HFFc6 (cell line): ENCODE data around the gene PLD5. TPM values are rescaled to one million over a fixed set of nuclear protein-coding genes. Genes with fewer than 3 reads are reported as not detected.

Experiments
- DNase-seq: peaks from one replicate; pipeline ENCODE4 v3.0.0-alpha.2; 2018
- H3K27ac Mint-ChIP-seq: 2 replicates; pipeline ENCODE4 v1.8.0; 2020; ENCODE audit warnings: mild to moderate bottlenecking, mixed read lengths
- H3K27me3 Mint-ChIP-seq: 2 replicates; pipeline ENCODE4 v1.8.0; 2021; ENCODE audit warnings: mild to moderate bottlenecking, moderate library complexity, mixed read lengths; ENCODE audit not compliant: insufficient read depth
- H3K36me3 Mint-ChIP-seq: 2 replicates; pipeline ENCODE4 v1.8.0; 2021; ENCODE audit warnings: low read depth, mixed read lengths
- H3K4me1 Mint-ChIP-seq: 2 replicates; pipeline ENCODE4 v1.8.0; 2020; ENCODE audit warnings: low read depth, mixed read lengths
- H3K4me3 Mint-ChIP-seq: 2 replicates; pipeline ENCODE4 v1.8.0; 2020; ENCODE audit warnings: mild to moderate bottlenecking, moderate library complexity, mixed read lengths
- H3K9me3 Mint-ChIP-seq: 2 replicates; pipeline ENCODE4 v1.8.0; 2020; ENCODE audit warnings: mild to moderate bottlenecking, mixed read lengths
- CTCF ChIP-seq: fragments of 200-600 bp; sonication (generic); IDR thresholded peaks from 2 replicates; pipeline ENCODE4 v1.5.0; 2021; ENCODE audit warnings: antibody characterized with exemption, mild to moderate bottlenecking
- total RNA-seq, 6 experiments: library from RNA; stranded (reverse); fragmentation: NEBNext Ultra II Directional; extraction: Animal tissue kit (Norgen Biotek cat#: 25700); gene quantifications; 2 replicates in 1 of 6; 3 replicates in 5 of 6; pipeline ENCODE4 v1.2.3, GENCODE V29; 2021

Gene PLD5
- total RNA-seq, 6 experiments from 2014 or later = not detected

GRCh38 chr1:242242983-242243382 lies 281.5 kb downstream of the PLD5 start:
- no peak overlapping the region for H3K27ac Mint-ChIP-seq
- H3K4me3 Mint-ChIP-seq = no peak overlapping the region
- TF ChIP-seq CTCF = no peak
- H3K27me3 Mint-ChIP-seq = no peaks in the 10 kb centered on the region
- no peak for DNase-seq
- no peaks in the 10 kb centered on the region for H3K4me1 Mint-ChIP-seq
- H3K36me3 Mint-ChIP-seq = peaks cover 5% of the 10 kb centered on the region; the same call in 1 of the 2 replicates
- H3K9me3 Mint-ChIP-seq = peaks cover 44% of the 10 kb centered on the region

- H3K27ac Mint-ChIP-seq = no peak overlapping the region
- no peak for TF ChIP-seq CTCF
- no peaks in the 10 kb centered on the region for H3K4me1 Mint-ChIP-seq
- H3K36me3 Mint-ChIP-seq = no peaks in the 10 kb centered on the region
- H3K9me3 Mint-ChIP-seq = peaks cover 46% of the 10 kb centered on the region
- H3K27me3 Mint-ChIP-seq = no peaks in the 10 kb centered on the region
- DNase-seq = no peak
- no peak overlapping the region for H3K4me3 Mint-ChIP-seq
These were observed 282.6 kb downstream of the PLD5 start for GRCh38 chr1:242241936-242242335.

GRCh38 chr1:242240691-242241090 lies 283.8 kb downstream of the PLD5 start:
- Mint-ChIP-seq H3K9me3 (peaks cover 36% of the 10 kb centered on the region), H3K4me1 (no peaks in the 10 kb centered on the region), H3K27me3 (no peaks in the 10 kb centered on the region), H3K36me3 (no peaks in the 10 kb centered on the region), H3K4me3 (no peak overlapping the region), H3K27ac (no peak overlapping the region)
- no peak for DNase-seq
- no peak for TF ChIP-seq CTCF

GRCh38 chr1:242240077-242240476 lies 284.4 kb downstream of the PLD5 start:
- Mint-ChIP-seq H3K36me3 (no peaks in the 10 kb centered on the region), H3K27me3 (no peaks in the 10 kb centered on the region), H3K4me3 (no peak overlapping the region), H3K4me1 (no peaks in the 10 kb centered on the region), H3K27ac (no peak overlapping the region), H3K9me3 (peaks cover 40% of the 10 kb centered on the region)
- no peak for TF ChIP-seq CTCF
- no peak for DNase-seq

- no peak for DNase-seq
- Mint-ChIP-seq H3K27me3 (no peaks in the 10 kb centered on the region), H3K4me3 (no peak overlapping the region), H3K36me3 (no peaks in the 10 kb centered on the region), H3K4me1 (no peaks in the 10 kb centered on the region), H3K9me3 (peaks cover 47% of the 10 kb centered on the region), H3K27ac (no peak overlapping the region)
- TF ChIP-seq CTCF = no peak
These were observed 285.1 kb downstream of the PLD5 start for GRCh38 chr1:242239398-242239797.

GRCh38 chr1:242237051-242237450 lies 287.4 kb downstream of the PLD5 start:
- Mint-ChIP-seq H3K36me3 (no peaks in the 10 kb centered on the region), H3K27me3 (peaks cover 1% of the 10 kb centered on the region; the same call in 1 of the 2 replicates), H3K4me3 (no peak overlapping the region), H3K9me3 (peaks cover 56% of the 10 kb centered on the region), H3K4me1 (no peaks in the 10 kb centered on the region), H3K27ac (no peak overlapping the region)
- no peak for TF ChIP-seq CTCF
- DNase-seq = no peak
